ENCODE data around the gene ZFY. TPM values are rescaled to one million over a fixed set of nuclear protein-coding genes. Genes with fewer than 3 reads are reported as not detected.

Gene ZFY
- total and polyA plus RNA-seq, 12 donors, result 0.32 to 29.8 (median 13.1) TPM; not detected in 6

GRCh38 chrY:2893471-2893870 is 41.7 kb upstream of the ZFY start:
- no peak overlapping the region for H3K27ac ChIP-seq
- 92 to 95% methylated on average over 1 of the region's 1 CpG; no CpG with 5 or more reads in 2 of the 4 donors for WGBS, 4 donors
- no peaks in the 10 kb centered on the region for H3K9me3 ChIP-seq (replicated peaks in 1 of 3)
- no peaks in the 10 kb centered on the region for H3K36me3 ChIP-seq (replicated peaks in 1 of 2)
- TF ChIP-seq CTCF (IDR thresholded peaks at IDR 0.05) (no peak), POLR2A (IDR thresholded peaks at IDR 0.05) (no peak)
- intact Hi-C loops (cut with DNase I), result no loop called here
- no peak for DNase-seq
- no peaks in the 10 kb centered on the region for H3K27me3 ChIP-seq
- H3K4me1 ChIP-seq (replicated peaks in 1 of 2), result no peaks in the 10 kb centered on the region
- H3K4me3 ChIP-seq, result no peak overlapping the region

GRCh38 chrY:2896050-2896449 is 39.1 kb upstream of the ZFY start:
- Histone ChIP-seq H3K27me3 (no peaks in the 10 kb centered on the region), H3K4me1 (replicated peaks in 1 of 2) (no peaks in the 10 kb centered on the region), H3K36me3 (replicated peaks in 1 of 2) (no peaks in the 10 kb centered on the region), H3K9me3 (replicated peaks in 1 of 3) (no peaks in the 10 kb centered on the region), H3K27ac (no peak overlapping the region), H3K4me3 (no peak overlapping the region)
- intact Hi-C loops (cut with DNase I), result no loop called here
- TF ChIP-seq CTCF (IDR thresholded peaks at IDR 0.05) (no peak), POLR2A (IDR thresholded peaks at IDR 0.05) (no peak)
- 92 to 100% methylated on average over 2 of the region's 2 CpGs; no CpG with 5 or more reads in 2 of the 4 donors for WGBS, 4 donors
- no peak for DNase-seq

GRCh38 chrY:2907356-2907755 is 27.8 kb upstream of the ZFY start:
- H3K36me3 ChIP-seq (replicated peaks in 1 of 2), result no peaks in the 10 kb centered on the region
- WGBS, 4 donors, result 31 to 45% methylated on average over 1 of the region's 1 CpG; no CpG with 5 or more reads in 2 of the 4 donors
- H3K4me3 ChIP-seq, result no peak overlapping the region
- intact Hi-C loops (cut with DNase I), result no loop called here
- no peak overlapping the region for H3K27ac ChIP-seq
- no peak for TF ChIP-seq CTCF (IDR thresholded peaks at IDR 0.05)
- no peak for TF ChIP-seq POLR2A (IDR thresholded peaks at IDR 0.05)
- no peaks in the 10 kb centered on the region for H3K9me3 ChIP-seq (replicated peaks in 1 of 3)
- H3K27me3 ChIP-seq, result no peaks in the 10 kb centered on the region
- no peaks in the 10 kb centered on the region for H3K4me1 ChIP-seq (replicated peaks in 1 of 2)
- no peak for DNase-seq

GRCh38 chrY:2913066-2913815 is 21.9 kb upstream of the ZFY start:
- H3K9me3 ChIP-seq (replicated peaks in 1 of 3), result no peaks in the 10 kb centered on the region
- no peaks in the 10 kb centered on the region for H3K36me3 ChIP-seq (replicated peaks in 1 of 2)
- TF ChIP-seq CTCF (IDR thresholded peaks at IDR 0.05) (peak in 2 of 6 experiments; percentile 41 to 49), POLR2A (IDR thresholded peaks at IDR 0.05) (no peak)
- intact Hi-C loops (cut with DNase I), result no loop called here
- no peaks in the 10 kb centered on the region for H3K27me3 ChIP-seq
- H3K27ac ChIP-seq, result no peak overlapping the region
- DNase-seq, result peak in 2 of 7 donors; percentile 37 to 51
- H3K4me3 ChIP-seq, result no peak overlapping the region
- H3K4me1 ChIP-seq (replicated peaks in 1 of 2), result no peaks in the 10 kb centered on the region
